ENCODE results near the gene ZDHHC8. TPM values are rescaled to one million over a fixed set of nuclear protein-coding genes. Genes with fewer than 3 reads are reported as not detected.

Gene ZDHHC8
- total RNA-seq, 1 donor from 2014 or later = 51.6 TPM

DNA sequence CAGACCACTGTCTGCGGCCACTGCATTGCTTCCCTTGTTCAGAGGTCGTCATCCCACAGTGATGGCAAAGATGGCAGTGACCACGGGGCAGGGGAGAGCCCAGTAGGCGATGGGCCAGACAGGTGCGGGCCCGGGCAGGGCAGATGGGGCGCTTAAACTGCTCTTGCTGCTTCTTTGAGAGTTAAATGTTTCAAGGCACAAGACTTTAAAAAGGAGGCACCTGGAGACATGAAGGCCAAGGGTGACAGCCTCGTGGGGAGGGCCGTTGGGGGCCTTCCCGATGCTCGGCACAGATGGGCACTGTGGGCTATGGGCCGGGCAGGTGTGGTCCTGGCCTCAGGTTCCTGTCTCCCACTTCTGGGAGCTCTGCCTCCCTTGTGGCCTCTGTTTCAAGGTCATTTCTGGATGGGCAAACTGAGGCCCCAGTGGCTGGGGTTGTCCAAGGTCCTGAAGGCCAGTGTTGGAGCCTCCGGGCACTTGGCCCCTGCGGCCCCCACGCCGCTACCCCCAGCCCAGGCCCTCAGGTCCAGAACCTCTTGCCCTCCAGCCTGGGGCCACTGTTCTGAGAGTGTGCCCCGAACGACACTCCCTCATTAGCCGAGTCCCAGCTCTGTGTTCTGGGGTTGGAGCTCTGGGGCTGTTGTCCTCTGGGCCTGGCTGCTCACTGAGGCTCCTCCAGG, 36.2 kb downstream of the ZDHHC8 start:
- intact Hi-C loops (cut with micrococcal nuclease) = no loop called here
- no peak for ATAC-seq
- no peak for DNase-seq

DNA sequence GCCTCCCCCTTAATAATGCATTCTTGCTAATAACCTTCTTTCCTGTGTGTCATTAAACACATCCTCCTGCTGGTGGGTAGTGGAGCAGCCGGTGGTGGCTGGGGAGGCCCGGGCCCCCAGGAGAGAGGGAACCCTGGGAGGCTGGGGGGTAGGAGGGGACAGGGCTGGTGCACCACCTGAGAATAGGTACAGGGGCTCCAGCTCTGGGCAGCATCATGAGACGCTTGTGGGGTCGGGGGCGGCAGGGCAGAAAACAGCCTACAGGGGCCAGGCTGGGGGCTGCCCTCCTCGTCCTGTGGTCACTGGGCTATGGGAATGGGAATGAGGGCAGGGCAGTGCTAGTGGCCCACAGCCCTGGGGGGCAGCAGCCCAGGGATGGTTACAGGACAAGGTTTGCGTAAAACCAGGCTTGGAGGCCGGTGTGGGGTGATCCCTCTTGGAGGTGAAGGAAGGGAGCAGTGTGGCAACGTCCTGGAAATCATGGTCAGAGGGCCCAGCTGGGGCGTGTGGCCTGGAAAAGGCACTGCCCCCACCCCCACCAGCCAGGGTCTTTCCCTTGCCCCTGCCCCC, 37.7 kb downstream of the ZDHHC8 start:
- no peak for ATAC-seq
- no peak for DNase-seq
- intact Hi-C loops (cut with micrococcal nuclease) = no loop called here

DNA sequence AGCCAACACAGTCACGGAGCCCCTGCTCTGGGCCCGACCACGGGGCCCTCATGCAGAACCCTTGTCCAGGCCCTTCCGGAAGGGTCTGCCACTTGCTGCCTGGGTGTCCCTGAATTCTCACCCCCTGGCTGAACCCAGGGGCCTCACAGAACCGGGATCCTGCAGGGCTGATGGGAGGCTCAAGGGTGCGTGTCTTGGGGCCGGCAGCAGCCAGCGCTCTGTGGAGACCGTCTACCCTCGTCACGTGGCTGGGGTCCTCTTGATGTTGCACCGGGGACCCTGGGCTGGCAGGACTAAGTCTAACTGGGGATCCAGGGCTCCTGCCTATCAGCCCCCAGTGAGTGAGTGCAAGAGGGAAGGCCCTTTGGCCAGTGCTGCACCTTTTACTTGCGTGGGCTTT, 38.6 kb downstream of the ZDHHC8 start:
- ATAC-seq (no peak), DNase-seq (no peak)
- intact Hi-C loops (cut with micrococcal nuclease) = no loop called here

DNA sequence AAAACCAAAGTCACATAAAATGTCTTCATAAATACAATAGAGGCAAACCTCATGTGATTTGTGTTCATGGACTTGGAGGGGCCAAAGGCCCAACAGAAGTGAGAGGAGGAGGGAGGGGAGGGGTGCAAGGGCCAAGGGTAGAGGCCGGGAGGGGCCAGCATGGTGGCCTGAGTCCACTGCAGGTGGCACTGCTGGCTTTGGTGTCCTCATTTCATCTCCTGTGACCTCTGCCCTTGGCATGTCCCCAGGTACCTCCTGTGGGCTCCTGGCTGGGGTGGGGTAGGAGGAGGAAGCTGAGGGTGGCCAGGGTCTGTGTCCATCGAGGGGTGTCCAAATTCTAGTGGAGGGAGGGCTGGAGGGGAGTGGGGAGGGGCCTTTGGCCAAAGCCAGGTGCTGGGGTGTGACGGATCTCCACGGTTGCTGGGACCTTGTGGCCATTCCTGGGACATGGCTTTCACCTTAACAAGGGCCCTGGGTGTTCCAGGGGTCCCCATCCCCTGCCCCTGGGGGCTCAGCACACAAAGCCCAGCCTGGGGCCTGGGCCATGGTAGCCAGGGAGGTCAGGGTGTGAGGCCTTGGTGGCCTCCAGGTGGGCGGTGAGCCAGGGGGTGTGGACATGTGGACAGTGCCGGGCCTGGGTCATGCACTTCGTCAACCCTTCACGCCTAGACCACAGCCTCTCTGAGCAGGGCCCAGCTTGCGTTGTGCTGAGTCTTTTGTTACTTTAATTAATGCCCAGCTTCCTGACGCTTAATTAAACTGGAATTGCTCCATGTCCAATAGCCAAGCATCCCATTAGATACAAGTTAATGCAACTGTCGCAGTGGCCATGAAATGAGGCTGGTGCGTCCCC, 39.9 kb downstream of the ZDHHC8 start:
- DNase-seq = no peak
- ATAC-seq = no peak
- intact Hi-C loops (cut with micrococcal nuclease) = no loop called here

DNA sequence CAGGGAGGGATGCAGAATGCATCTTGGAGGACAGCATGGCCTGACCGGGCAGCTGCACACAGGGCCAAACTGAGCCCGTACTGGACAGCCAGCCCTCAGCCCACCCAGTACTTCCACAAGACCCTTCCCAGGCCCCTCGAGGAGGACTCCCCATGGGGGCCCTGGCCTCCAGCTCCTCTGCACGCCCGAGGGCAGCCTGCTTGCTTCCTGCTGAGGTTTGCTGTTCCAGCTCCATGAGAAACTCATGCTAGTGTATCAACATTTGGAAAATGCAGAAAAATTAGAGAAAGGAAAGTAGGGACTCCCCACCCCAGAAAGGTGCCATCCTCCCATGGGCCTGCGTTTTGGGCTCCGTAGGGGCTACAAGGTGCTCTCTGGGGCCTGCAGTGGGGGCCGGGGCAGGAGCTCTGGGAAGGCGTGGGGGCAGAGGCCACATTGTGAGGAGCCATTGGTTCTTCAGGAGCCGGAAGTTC, 40.6 kb downstream of the ZDHHC8 start:
- ATAC-seq (no peak), DNase-seq (no peak)
- intact Hi-C loops (cut with micrococcal nuclease) = no loop called here

DNA sequence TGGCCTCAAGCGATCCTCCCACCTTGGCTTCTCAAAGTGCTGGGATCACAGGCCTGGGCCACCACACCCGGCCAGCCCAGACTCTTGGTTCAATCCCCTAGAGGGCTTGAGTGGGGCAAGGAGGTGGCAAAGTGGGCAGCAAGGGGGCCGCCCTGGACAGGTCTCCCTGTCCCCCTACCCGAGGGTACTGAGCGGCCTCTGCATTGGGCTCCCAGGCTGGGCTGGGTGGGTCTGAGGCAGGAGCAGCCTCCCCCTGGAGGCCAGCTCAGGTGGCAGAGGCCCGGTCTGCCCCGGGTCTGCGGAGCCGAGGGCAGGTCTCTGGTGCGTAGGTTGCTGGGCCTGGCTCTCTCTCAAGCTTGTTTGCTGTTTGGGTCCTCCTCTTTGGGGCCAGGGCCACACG, 41.6 kb downstream of the ZDHHC8 start:
- intact Hi-C loops (cut with micrococcal nuclease) = no loop called here
- no peak for DNase-seq
- no peak for ATAC-seq

DNA sequence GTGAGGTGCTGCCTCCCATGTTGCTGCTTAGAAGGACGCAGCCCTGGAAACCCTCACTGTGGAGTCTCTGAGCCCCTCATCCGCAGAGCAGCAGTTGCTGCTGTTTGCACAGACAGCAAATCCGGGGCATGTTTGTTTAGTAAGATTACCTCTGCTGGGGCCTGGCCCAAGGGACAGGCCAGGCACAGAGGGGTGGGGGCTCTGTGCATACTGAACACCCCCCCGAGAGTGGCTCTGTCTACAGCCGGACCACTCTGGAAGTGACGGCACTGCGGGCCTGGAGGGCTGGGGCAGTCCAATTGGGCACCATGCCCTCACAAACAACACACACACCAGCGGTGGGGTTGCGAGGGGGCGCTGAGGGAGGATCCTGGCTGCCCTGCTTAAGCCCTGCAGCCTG, 42.2 kb downstream of the ZDHHC8 start:
- ATAC-seq (no peak), DNase-seq (no peak)
- intact Hi-C loops (cut with micrococcal nuclease) = no loop called here

DNA sequence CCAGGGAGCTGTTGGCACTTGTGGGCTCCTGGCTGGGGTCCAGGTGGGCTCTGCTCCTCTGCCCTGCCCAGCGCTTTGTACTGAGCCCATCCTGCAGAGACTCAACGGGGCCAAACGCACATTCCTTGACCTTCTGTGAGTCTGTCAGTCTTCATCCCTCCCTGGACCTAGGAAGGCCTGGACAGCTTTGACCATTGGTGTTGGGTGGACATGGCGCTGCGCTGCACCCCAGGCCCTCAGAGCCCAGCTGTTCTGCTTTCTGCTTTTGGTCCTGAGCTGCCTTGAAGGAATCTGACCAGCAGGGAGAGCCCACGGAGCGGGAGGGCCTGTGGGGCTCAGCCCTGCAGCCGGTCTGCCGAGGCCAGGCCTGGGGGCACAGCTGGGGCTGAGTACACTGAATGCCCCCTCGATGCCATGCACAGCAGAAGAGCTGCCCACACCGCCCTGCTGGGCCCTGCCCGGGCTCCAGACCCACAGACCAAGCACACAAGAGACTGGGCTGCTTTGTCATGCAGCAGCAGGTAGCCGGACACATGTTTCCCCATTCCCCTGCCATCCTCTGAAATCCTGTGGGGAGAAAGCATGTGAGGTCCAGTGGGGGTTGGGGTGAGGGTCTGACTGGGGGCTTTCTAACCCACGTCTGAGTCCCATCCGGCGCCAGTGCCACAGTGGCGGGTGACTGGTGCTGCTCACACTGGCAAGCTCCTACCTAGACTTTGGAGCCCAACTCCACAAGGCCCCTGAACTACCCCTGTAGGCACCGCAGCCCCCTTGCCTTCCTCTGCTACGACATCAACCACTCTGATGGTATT, 43.4 kb downstream of the ZDHHC8 start:
- DNase-seq = no peak
- intact Hi-C loops (cut with micrococcal nuclease) = no loop called here
- no peak for ATAC-seq

DNA sequence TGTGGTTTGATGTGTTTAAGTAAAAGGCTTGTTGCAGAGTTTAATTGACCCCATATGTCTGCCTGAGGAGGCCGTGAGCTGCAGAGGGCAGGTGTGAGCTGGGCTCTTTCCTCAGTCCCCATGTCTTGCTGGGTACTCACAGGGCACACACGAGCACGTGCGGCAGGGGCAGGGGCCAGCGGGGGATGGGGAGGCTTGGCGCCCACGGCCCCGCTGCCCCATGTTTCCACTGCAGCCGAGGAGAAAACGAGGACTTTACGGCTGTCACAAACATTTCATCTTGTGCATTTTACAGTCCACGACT, 43.9 kb downstream of the ZDHHC8 start:
- DNase-seq (no peak), ATAC-seq (no peak)
- intact Hi-C loops (cut with micrococcal nuclease) = no loop called here

DNA sequence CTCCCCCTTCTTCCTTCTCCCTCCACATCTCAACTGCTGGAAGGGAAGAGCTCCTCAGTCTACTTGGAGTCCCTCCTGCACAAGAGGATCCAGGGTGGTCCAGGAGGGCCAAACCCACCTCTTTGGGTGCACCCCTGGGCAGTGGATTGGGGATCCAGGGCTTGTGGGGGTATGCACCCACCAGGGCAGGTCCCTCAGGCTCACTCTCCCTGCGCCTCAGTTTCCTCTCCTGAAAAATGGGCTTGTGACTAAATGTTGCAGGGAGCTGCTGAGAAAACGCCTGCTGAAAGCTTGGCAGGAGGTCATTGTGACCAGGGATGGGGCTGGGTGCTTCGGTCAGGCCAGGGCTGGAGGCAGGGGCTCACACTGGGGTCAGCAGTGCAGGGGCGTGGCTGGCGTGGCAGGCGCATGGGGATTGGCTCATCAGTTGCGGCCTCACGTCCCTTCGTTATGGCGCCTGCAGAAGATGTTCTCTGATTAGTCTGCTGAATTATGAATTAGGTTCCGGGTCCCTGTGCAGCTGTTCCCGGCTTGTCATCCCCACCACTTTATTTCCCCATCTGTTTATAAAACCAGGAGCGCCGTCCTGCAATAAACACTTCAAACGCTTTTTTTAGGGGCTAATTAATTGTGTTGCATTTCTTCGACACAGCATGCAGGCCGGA, 44.9 kb downstream of the ZDHHC8 start:
- DNase-seq (no peak), ATAC-seq (no peak)
- intact Hi-C loops (cut with micrococcal nuclease) = no loop called here

DNA sequence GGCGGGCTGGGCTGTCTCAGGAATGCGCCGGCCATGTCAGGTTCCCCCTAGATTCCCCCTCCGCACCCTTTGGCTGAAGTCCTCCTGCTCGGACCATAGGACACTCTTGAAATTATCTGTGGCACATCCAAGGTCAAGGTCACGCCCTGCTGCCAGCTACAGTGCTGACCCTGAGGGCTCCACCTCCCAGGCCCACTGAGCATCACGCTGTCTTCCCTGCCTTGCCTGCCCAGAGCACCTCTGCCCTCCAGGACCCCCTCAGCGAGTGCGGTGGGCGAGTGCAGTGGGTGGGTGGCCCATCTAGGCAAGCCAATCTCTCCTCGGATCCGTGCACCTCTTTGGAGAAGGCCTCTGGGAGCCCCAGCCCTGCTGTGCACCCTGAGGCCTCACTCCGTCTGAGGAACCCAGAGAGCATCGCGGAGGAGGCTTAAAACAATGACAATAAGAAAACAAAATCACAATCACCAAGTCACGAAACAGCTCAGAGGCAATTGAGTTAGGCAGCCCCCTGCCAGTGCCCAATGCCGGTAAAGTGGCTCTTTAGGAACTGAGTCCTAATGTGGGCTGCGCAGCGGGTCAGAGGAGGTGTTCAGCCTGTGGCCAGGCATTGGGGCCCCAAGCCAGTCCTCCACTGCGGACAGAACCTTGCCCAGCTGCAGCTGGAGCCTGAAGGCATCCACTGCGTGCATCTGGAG, 45.8 kb downstream of the ZDHHC8 start:
- intact Hi-C loops (cut with micrococcal nuclease) = no loop called here

DNA sequence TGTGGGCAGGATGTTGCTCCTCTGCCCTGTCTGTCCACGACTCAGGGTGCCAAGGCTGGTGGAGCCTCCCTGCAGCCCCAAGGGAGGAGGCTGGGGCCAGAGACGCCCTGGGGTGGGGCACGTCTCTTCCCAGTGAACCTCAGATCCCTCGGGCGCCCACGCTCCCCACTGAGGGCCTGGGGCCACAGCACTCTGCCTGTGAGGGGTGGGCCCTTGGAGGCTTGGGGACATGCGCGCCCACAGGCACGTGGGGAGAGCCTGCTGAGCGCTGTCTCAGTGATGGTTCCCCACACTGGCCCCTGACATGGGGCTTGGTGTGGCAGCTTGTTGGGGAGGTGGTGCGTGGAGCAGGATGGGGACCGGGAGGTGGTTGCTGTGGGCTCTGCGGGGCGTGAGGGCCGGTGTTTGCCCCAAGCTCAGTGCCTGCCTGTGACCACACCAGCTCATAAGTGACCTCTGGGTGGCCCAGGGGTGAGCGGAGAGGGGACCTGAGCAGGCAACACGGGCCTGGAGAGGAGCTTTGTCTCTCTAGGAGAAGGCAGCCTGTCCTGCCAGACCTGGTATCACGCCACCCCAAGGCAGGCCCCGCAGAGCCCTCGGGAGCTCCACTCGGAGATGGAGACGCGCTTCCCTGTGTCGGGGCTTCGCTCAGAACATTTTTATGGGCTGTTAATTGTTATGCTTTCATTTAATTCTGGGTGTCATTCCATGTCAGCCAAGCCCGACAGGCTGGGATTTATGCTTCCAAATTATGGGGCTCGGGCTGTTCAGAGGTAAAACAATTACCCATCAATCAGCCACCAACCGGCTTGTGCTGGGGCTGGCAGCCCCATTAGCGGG, 46.7 kb downstream of the ZDHHC8 start:
- no peak for ATAC-seq
- DNase-seq = no peak
- intact Hi-C loops (cut with micrococcal nuclease) = no loop called here

More for the DNA sequence above, 45.8 kb downstream of the ZDHHC8 start:
- ATAC-seq (no peak), DNase-seq (no peak)

DNA sequence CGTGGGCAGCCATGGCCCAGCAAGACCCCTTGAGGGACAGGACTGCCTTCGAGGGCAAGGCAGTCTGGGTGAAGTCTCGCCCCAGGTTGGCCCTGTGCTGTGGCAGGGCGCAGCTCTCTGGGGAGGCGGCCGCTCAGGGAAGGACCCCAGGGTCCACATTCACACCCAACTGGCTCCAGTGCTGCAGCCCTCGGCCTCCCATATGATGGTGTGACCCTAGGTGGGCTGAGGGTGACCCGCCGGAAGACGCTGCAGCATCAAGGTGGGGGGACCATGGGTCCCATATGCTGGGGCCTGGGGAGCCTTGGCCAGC, 47.3 kb downstream of the ZDHHC8 start:
- ATAC-seq = no peak
- DNase-seq = no peak

DNA sequence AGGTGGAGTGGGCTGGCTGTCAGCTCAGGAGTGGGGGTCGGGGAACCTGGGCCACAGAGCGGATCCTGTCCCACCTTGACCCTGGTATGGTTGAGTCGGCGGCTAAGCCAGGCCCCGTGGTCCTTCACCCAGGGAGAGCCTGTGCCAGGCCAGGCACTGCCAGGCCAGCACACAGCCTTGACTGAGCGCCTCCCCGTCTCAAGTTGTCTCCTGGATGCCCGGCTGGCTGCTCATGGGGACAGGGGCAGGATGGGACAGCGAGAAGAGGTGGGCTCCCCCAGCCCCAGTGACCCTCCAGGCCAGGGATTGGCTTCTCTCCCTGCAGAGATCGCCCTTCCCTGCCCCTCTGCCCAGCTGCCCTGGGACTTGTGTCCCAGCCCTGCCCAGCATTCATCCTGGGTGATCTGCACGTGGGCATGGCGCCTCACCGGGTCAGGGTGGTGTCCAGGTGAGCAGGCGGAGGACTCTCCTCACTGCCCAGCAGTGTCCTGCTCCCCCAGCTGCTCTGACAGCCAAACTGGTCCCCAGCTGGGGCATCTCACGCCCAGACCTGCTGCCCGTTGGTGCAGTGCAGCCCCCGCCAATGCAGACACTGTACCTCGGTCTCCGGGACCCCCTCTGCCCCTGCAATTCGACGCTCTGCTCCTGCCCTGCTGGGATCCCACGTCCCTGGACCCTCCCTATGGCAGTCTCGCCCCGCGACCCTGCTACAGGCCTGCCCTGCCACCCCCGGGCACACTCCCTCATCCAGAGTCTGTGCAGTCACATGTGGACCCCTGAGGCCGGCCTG, 48.0 kb downstream of the ZDHHC8 start:
- intact Hi-C loops (cut with micrococcal nuclease) = no loop called here
- ATAC-seq (no peak), DNase-seq (no peak)

More for the DNA sequence above, 47.3 kb downstream of the ZDHHC8 start:
- intact Hi-C loops (cut with micrococcal nuclease) = no loop called here

DNA sequence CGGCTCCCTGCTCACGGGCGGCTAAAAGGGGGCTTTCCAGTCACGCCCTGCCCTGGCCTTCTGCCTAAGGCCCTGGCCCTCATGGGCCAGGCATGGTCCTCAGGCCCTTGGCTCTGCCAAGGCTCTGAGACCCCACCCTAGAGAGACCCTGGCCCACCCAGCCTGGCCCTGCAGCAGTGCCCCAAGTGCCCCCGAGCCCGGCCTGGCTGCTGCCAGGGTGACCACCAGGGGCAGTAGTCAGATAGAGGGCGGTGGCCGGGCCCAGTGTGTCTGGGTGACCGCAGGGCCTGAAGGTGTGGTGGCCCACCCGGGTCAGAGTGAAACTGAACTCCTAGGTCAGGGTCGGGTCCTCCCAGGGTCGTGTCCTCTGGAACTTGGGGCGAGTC, 48.6 kb downstream of the ZDHHC8 start:
- DNase-seq (no peak), ATAC-seq (no peak)
- intact Hi-C loops (cut with micrococcal nuclease) = no loop called here

DNA sequence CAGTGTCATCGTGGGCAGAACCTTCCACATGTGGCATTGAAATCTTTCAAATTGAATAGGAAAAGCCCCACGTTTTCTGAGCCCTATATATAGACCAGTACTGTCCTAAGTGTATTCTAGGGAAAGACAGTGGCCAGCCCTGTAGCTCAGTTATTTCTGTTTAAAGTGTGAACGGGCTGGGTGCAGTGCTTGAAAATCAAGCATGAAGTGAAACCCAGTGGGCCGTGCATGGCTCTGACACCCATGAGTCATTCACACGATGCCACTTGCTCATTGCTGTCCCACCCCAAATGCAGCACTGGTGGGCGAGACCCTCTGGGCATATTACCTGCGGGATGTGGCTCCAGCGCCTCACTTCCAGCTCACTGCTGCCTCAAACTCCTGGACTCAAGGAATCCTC, 49.0 kb downstream of the ZDHHC8 start:
- intact Hi-C loops (cut with micrococcal nuclease) = no loop called here
- no peak for ATAC-seq
- DNase-seq = no peak

DNA sequence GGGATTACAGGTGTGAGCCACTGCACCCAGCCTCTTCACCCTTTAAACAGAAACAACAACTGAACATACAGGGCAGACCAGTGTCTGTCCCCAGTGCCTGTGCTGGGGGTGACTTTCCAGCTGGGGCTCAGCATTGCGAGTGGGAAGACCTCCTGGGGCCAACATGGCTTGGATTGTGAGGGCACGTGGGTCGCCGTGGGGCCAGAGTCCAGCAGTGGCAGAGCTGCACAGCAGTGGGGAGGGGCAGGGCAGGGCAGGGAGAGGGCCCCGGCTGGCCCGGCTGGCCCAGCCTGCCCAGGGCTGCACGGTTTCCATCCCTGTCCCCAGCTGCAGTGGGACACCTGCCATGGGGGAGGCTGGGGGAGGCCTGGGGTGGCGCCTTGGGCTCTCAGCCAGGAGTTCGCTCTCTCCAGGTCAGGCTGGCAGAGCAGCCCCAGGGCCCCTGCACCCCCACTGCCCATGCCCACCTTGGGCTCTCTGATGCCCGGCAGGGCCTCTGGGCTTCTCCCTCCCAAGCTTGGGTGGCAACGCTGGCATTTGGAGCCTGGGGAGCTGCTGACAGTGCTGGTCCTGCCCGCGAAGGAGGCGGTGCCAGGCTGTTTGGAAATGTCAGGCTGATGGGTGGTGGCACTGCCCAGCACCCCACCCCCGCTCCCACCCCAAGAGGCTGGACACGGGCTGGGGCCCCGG, 49.7 kb downstream of the ZDHHC8 start:
- ATAC-seq = no peak
- no peak for DNase-seq
- intact Hi-C loops (cut with micrococcal nuclease) = no loop called here

Measured in left ventricle myocardium superior (tissue), 1 donor.